ENCODE results near the gene CCBE1. TPM values are rescaled to one million over a fixed set of nuclear protein-coding genes. Genes with fewer than 3 reads are reported as not detected.

The CCBE1 gene
- total and polyA plus RNA-seq, 9 of the 15 experiments (the other 6 are each of a cell fraction or from before 2014, with no cell fraction given), result 0.20 TPM; not detected in 8

DNA sequence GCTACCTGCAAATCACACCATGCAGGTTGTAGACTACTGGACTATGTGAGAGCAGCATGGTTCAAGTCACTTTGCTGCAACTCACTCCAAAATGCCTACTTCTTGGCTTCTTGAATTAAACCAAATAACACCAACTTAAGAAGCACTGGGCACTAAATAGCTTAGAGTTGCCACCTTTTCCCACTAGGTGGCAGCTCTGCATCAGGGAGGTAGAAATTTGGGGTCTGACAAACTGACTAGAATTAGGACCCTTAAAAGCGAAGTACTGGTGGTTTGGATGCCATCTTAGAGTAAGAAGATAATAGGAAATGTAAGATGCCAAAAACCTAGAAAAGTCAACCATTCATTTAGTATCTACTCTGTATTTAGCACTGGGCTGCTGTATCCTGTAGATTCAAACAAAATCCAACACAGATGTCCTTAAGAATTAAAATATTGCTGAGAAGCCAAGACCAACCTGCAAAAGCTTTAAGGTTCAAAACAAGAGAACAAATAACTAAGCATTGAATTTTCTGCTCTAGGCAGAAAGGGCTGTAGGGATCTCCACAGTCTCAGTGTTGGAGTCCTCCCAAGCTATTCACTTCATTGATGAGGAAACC is 65.5 kb downstream of the CCBE1 start:
- TF ChIP-seq RAD21 (CRISPR knock-in tag; conservative IDR thresholded peaks at IDR 0.05 in 1 of 2, IDR thresholded peaks at IDR 0.05 in 1 of 2), result peak in 1 of 2 experiments; percentile 39; a peak in 3 of 4 replicates
- no peak for TF ChIP-seq ZBTB7A (IDR thresholded peaks at IDR 0.05; ENCODE audit: borderline replicate concordance, control insufficient read depth, low read depth, low read length)
- TF ChIP-seq ZNF175 (CRISPR knock-in tag; IDR thresholded peaks at IDR 0.05; ENCODE audit: low read depth), result no peak
- TF ChIP-seq, protein P1, sequence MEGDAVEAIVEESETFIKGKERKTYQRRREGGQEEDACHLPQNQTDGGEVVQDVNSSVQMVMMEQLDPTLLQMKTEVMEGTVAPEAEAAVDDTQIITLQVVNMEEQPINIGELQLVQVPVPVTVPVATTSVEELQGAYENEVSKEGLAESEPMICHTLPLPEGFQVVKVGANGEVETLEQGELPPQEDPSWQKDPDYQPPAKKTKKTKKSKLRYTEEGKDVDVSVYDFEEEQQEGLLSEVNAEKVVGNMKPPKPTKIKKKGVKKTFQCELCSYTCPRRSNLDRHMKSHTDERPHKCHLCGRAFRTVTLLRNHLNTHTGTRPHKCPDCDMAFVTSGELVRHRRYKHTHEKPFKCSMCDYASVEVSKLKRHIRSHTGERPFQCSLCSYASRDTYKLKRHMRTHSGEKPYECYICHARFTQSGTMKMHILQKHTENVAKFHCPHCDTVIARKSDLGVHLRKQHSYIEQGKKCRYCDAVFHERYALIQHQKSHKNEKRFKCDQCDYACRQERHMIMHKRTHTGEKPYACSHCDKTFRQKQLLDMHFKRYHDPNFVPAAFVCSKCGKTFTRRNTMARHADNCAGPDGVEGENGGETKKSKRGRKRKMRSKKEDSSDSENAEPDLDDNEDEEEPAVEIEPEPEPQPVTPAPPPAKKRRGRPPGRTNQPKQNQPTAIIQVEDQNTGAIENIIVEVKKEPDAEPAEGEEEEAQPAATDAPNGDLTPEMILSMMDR (IDR thresholded peaks at IDR 0.05 in 2 of 3, conservative IDR thresholded peaks at IDR 0.05 in 1 of 3; ENCODE audit: insufficient read depth in 2 of 3, low read depth in 1 of 3, low read length in 3 of 3), result peak in 2 of 3 experiments; percentile 23 to 34; a peak in 4 of 6 replicates
- Histone ChIP-seq H4K20me1 (replicated peaks; ENCODE audit: control insufficient read depth, insufficient read depth, low read length) (no peaks in the 10 kb centered on the region), H3K36me3 (ENCODE audit: control insufficient read depth, insufficient read depth, low read length) (no peaks in the 10 kb centered on the region), H3K9ac (ENCODE audit: insufficient read depth in 1 of 2, low read depth in 2 of 2, low read length in 2 of 2) (no peak overlapping the region), H3K4me1 (replicated peaks in 1 of 2; ENCODE audit: control insufficient read depth in 2 of 2, insufficient read depth in 2 of 2, low read length in 2 of 2) (no peaks in the 10 kb centered on the region), H3K4me3 (no peak overlapping the region), H3K4me2 (ENCODE audit: insufficient read depth, low read length) (no peak overlapping the region), H3K27me3 (ENCODE audit: control insufficient read depth in 2 of 2, insufficient read depth in 2 of 2, low read length in 2 of 2) (no peaks in the 10 kb centered on the region; a peak in 1 of 5 replicates), H3K9me1 (ENCODE audit: control insufficient read depth, insufficient read depth, low read length) (no peaks in the 10 kb centered on the region), H2AFZ (ENCODE audit: low read depth, low read length) (no peak overlapping the region), H3K9me3 (replicated peaks; ENCODE audit: control insufficient read depth, insufficient read depth, low read depth, low read length) (no peaks in the 10 kb centered on the region), H3K27ac (ENCODE audit: extremely low read depth, low read depth, low read length) (no peak overlapping the region), H3K79me2 (ENCODE audit: control insufficient read depth, insufficient read depth, low read length) (no peaks in the 10 kb centered on the region)
- BruUV-seq (replicated peaks), result no TSS peak
- intact Hi-C loops (cut with micrococcal nuclease) (loop anchor here (1.0 kb wide), 1 partner anchor 192 kb away; no protein-coding TSS in a partner anchor), in situ Hi-C loops (cut with MboI) (loop anchor here (10.0 kb wide), 1 partner anchor 183 kb away; no protein-coding TSS in a partner anchor)
- POLR2A ChIA-PET, result no interaction called here
- peak in 2 of 4 experiments; percentile 9 to 10 for DNase-seq (ENCODE audit: extremely low read depth in 1 of 4, low spot score in 3 of 4)
- WGBS (ENCODE audit: insufficient coverage, low coverage, missing lambda C conversion rate), result no CpG with 5 or more reads among the region's 1 CpG
- ATAC-seq, result no peak
- no peak for FAIRE-seq
- CTCF ChIA-PET (ENCODE audit: low intra/inter-chr PET ratio), result no interaction called here
